Esophagus muscularis mucosa (tissue), 4 donors: Measurements from ENCODE around the gene CD82. TPM values are rescaled to one million over a fixed set of nuclear protein-coding genes. Genes with fewer than 3 reads are reported as not detected.

Experiments used
- DNase-seq: peaks from one replicate; pipeline ENCODE4 v3.0.0-alpha.2; 2017; ENCODE audit errors: extremely low spot score
- H3K27ac ChIP-seq, 4 donors: fragments of 200-600 bp; sonication (generic); replicated peaks in 1 of 4; 1 replicate in 3 of 4; 2 replicates in 1 of 4; pipeline ENCODE4 v1.5.1; 2016 to 2019; ENCODE audit warnings: mild to moderate bottlenecking in 1 of 4
- H3K27me3 ChIP-seq, 4 donors: fragments of 200-600 bp; sonication (generic); one replicate each; pipeline versions ENCODE4 v1.5.1 to v1.6.0; 2016 to 2019
- H3K36me3 ChIP-seq, 4 donors: fragments of 200-600 bp; sonication (generic); one replicate each; pipeline ENCODE4 v1.5.1; 2016 to 2019
- H3K4me1 ChIP-seq, 4 donors: fragments of 200-600 bp; sonication (generic); one replicate each; pipeline ENCODE4 v1.5.1; 2016 to 2019
- H3K4me3 ChIP-seq, 4 donors: fragments of 200-600 bp; sonication (generic); 1 replicate in 2 of 4; 2 replicates in 2 of 4; pipeline ENCODE4 v1.5.1; 2016 to 2019; ENCODE audit warnings: mild to moderate bottlenecking in 4 of 4, moderate library complexity in 1 of 4
- H3K9me3 ChIP-seq, 4 donors: fragments of 200-600 bp; sonication (generic); 1 replicate in 3 of 4; 2 replicates in 1 of 4; pipeline ENCODE4 v1.5.1; 2016 to 2019
- EP300 ChIP-seq: sonication (generic); formaldehyde crosslinking; IDR thresholded peaks from one replicate; pipeline ENCODE4 v1.6.1; 2017; ENCODE audit warnings: antibody characterized with exemption
- POLR2A ChIP-seq: fragments of 450-650 bp; IDR thresholded peaks from one replicate; pipeline ENCODE4 v1.6.1; 2017; ENCODE audit warnings: antibody characterized with exemption, moderate library complexity, mild to moderate bottlenecking, low read depth
- POLR2AphosphoS5 ChIP-seq, 2 donors: sonication (generic); formaldehyde crosslinking; IDR thresholded peaks; one replicate each; pipeline ENCODE4 v1.6.1; 2017; ENCODE audit warnings: antibody characterized with exemption in 2 of 2
- WGBS: methylation state at CpG from one replicate; pipeline ENCODE4 v1.1.5; 2018; 5-methylcytosine and 5-hydroxymethylcytosine counted together
- intact Hi-C: fragments of 100-400 bp; cut with DNase I; formaldehyde crosslinking; loops from one replicate; pipeline ENCODE4 v1.15.1; 2023
- total RNA-seq, 4 donors: library from RNA; depleted of rRNA; stranded (reverse); fragments of >200 nt; gene quantifications; one replicate each; pipeline versions ENCODE4 v1.1.0 to v1.2.1, GENCODE V29; 2016
- TF ChIP-seq, protein P1 (sequence below), 3 experiments: fragments of 200-600 bp in 2 of 3; fragments of 450-650 bp in 1 of 3; sonication (generic) in 2 of 3; IDR thresholded peaks; one replicate each; pipeline ENCODE4 v1.5.1; 2017 to 2019; ENCODE audit warnings: antibody characterized with exemption in 3 of 3, mild to moderate bottlenecking in 2 of 3, moderate library complexity in 1 of 3

Gene CD82
- total RNA-seq, 4 donors from 2014 or later, result 11.0 to 20.6 (median 16.3) TPM

- peak overlapping the region in 3 of 4 donors; percentile 63 to 77 (median 67) for H3K27ac ChIP-seq
- H3K27me3 ChIP-seq, result no peaks in the 10 kb centered on the region
- H3K4me3 ChIP-seq, result no peak overlapping the region
- no peaks in the 10 kb centered on the region for H3K9me3 ChIP-seq
- no peaks in the 10 kb centered on the region for H3K36me3 ChIP-seq
- TF ChIP-seq EP300, result no peak
- no peak for TF ChIP-seq POLR2AphosphoS5 (IDR thresholded peaks at IDR 0.05)
- TF ChIP-seq, protein P1, sequence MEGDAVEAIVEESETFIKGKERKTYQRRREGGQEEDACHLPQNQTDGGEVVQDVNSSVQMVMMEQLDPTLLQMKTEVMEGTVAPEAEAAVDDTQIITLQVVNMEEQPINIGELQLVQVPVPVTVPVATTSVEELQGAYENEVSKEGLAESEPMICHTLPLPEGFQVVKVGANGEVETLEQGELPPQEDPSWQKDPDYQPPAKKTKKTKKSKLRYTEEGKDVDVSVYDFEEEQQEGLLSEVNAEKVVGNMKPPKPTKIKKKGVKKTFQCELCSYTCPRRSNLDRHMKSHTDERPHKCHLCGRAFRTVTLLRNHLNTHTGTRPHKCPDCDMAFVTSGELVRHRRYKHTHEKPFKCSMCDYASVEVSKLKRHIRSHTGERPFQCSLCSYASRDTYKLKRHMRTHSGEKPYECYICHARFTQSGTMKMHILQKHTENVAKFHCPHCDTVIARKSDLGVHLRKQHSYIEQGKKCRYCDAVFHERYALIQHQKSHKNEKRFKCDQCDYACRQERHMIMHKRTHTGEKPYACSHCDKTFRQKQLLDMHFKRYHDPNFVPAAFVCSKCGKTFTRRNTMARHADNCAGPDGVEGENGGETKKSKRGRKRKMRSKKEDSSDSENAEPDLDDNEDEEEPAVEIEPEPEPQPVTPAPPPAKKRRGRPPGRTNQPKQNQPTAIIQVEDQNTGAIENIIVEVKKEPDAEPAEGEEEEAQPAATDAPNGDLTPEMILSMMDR (IDR thresholded peaks at IDR 0.05), result no peak
- TF ChIP-seq POLR2A, result no peak
- intact Hi-C loops, result no loop called here
- peaks cover 55 to 78% (median 75%) of the 10 kb centered on the region in 4 donors for H3K4me1 ChIP-seq
- 87% methylated on average over 4 of the region's 4 CpGs for WGBS
- no peak for DNase-seq
Observed at GRCh38 chr11:44567876-44568256, 2.4 kb downstream of the CD82 start.

DNA sequence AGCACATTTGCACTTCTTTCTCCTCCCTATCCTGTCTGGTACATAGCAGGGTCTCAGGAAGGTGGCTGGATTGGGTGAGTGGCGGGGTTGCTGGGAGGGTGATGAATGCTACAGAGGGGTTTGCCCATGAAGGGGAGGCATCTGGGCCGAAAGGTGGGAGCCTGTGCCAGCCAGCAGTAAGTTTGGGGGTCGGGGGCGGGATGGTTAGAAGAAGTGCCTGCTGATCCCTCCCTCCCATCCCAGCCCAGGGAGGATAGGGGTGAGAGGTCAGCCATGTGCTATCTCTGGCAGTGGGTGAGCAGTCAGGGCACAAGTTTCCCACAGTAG, 2.8 kb downstream of the CD82 start:
- Histone ChIP-seq H3K4me1 (peaks cover 54 to 74% (median 70%) of the 10 kb centered on the region in 4 donors), H3K9me3 (no peaks in the 10 kb centered on the region), H3K4me3 (no peak overlapping the region), H3K27me3 (no peaks in the 10 kb centered on the region), H3K36me3 (no peaks in the 10 kb centered on the region), H3K27ac (peak overlapping the region; percentile 63 to 77 (median 69))
- TF ChIP-seq, protein P1 (IDR thresholded peaks at IDR 0.05), result no peak
- TF ChIP-seq EP300 (no peak), POLR2A (no peak), POLR2AphosphoS5 (IDR thresholded peaks at IDR 0.05) (no peak)
- no peak for DNase-seq
- WGBS, result no CpG with 5 or more reads among the region's 4 CpGs
- intact Hi-C loops, result no loop called here

DNA sequence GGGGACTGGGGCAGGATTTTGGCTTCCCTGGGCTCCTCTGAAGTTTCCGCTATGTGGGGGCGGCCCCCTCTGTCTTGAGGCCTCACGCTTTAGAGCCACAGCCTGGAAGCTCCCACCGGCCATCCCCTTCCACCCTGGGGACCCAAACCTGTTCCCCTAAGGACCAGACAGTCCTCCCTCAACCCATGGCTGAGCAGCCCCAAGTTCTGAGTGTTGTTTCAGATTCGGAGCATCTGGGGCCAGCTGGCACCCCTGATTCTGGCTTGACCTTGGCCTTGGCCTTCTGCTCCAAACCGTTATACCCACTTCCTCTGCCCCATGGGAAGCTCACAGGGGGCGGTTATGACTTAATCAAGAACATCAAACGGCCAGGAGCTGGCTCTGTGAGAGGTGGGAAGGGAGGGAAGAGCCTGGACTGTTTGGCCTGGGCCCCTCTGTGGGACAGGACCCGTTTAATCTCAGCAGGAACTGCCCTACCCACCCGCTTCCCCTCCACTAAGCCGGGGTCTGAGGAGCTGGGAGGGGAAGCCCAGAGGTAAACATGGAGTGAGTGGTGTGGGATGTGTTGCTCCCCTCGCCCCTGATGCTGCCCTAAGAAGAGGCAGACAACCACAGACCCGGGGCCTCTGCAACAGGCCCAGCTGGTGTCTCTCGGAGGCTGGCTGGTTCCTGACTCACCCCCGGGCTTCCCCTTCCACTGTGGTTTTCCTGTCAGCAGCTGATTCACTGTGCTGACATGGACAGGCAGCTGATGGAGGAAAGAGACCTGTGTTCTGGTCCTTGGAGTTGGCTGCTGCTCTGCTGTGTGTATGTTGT, 3.4 kb downstream of the CD82 start:
- Histone ChIP-seq H3K27me3 (no peaks in the 10 kb centered on the region), H3K4me1 (peaks cover 49 to 68% (median 65%) of the 10 kb centered on the region in 4 donors), H3K4me3 (no peak overlapping the region), H3K27ac (peak overlapping the region; percentile 63 to 77 (median 69)), H3K9me3 (no peaks in the 10 kb centered on the region), H3K36me3 (no peaks in the 10 kb centered on the region)
- intact Hi-C loops, result no loop called here
- 24% methylated on average over 9 of the region's 15 CpGs for WGBS
- TF ChIP-seq EP300 (no peak), POLR2AphosphoS5 (IDR thresholded peaks at IDR 0.05) (peak; percentile 28 to 60), POLR2A (no peak)
- TF ChIP-seq, protein P1 (IDR thresholded peaks at IDR 0.05), result no peak
- DNase-seq, result peak; percentile 94

- WGBS, result 94% methylated on average over 9 of the region's 10 CpGs
- intact Hi-C loops, result no loop called here
Observed at GRCh38 chr11:44570411-44571155, 5.1 kb downstream of the CD82 start.

More at GRCh38 chr11:44570411-44571155, 5.1 kb downstream of the CD82 start:
- DNase-seq, result no peak
- Histone ChIP-seq H3K27me3 (no peaks in the 10 kb centered on the region), H3K27ac (no peak overlapping the region), H3K9me3 (no peaks in the 10 kb centered on the region), H3K4me3 (no peak overlapping the region), H3K4me1 (peaks cover 39 to 68% (median 63%) of the 10 kb centered on the region in 4 donors), H3K36me3 (no peaks in the 10 kb centered on the region)
- TF ChIP-seq, protein P1 (IDR thresholded peaks at IDR 0.05), result no peak
- TF ChIP-seq POLR2A, result no peak
- no peak for TF ChIP-seq POLR2AphosphoS5 (IDR thresholded peaks at IDR 0.05)
- no peak for TF ChIP-seq EP300
